OCI-LY1 (cell line): ENCODE results near the gene SLC24A3.

Source experiments
- EZH2 ChIP-seq: fragments of 200-600 bp; sonication (generic), shearing (Covaris generic); IDR thresholded peaks from 2 replicates; pipeline ENCODE4 v1.8.0; 2017; ENCODE audit warnings: borderline replicate concordance, mixed run types, mild to moderate bottlenecking, antibody characterized with exemption, low read length, moderate library complexity, mixed read lengths
- TF ChIP-seq, protein P1 (sequence below): fragments of 200-600 bp; sonication (generic), shearing (Covaris generic); IDR thresholded peaks from 2 replicates; pipeline ENCODE4 v1.5.1; 2017; ENCODE audit warnings: mild to moderate bottlenecking, antibody characterized with exemption, low read length, moderate library complexity, mixed read lengths

DNA sequence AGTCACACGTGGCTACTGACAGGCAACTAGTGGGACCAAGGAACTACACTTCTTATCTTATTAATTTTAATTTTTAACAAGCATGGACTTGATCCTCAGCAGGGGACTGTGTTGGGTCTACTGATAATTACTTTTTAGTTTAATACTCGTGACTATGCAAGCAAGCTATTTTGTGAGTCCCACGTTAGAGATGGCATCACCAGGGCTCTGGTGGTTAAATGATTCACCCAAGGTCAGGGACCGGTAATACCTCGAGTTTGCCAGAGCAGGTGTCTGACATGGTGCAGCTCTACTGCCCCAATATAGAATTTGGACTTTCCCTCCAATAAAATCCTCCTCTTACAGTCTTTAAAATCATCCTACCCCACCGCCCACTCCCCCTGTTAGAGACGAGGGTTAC is 447.0 kb downstream of the SLC24A3 start:
- TF ChIP-seq, protein P1, sequence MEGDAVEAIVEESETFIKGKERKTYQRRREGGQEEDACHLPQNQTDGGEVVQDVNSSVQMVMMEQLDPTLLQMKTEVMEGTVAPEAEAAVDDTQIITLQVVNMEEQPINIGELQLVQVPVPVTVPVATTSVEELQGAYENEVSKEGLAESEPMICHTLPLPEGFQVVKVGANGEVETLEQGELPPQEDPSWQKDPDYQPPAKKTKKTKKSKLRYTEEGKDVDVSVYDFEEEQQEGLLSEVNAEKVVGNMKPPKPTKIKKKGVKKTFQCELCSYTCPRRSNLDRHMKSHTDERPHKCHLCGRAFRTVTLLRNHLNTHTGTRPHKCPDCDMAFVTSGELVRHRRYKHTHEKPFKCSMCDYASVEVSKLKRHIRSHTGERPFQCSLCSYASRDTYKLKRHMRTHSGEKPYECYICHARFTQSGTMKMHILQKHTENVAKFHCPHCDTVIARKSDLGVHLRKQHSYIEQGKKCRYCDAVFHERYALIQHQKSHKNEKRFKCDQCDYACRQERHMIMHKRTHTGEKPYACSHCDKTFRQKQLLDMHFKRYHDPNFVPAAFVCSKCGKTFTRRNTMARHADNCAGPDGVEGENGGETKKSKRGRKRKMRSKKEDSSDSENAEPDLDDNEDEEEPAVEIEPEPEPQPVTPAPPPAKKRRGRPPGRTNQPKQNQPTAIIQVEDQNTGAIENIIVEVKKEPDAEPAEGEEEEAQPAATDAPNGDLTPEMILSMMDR, result no peak
- TF ChIP-seq EZH2, result no peak
